Measurements from ENCODE around the gene PEMT. TPM values are rescaled to one million over a fixed set of nuclear protein-coding genes. Genes with fewer than 3 reads are reported as not detected.

PEMT gene
- total and polyA plus RNA-seq, 9 of the 15 experiments (the other 6 are each of a cell fraction or from before 2014, with no cell fraction given) = 1.4 to 36.4 (median 13.6) TPM

DNA sequence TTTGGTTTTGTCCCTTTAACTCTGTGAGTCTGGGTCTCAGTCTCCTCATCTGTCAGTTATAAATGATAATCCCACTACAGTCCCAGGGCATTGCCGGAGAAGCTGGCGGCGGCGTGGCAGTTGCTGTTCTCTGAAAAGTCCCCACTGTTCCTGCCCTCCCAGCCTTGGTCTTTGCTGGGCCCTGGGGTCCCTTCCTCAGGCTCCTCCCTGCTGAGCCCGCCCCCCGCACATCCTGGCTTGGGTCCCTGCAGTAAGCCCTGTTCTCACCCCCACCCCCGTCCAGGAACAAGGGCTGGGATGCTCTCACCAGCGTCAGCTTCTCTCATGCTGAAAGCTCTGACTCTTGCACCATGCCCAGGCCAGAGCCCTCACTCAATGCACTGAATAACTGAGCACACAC is 35.3 kb upstream of the PEMT start:
- Histone ChIP-seq H3K36me3 (ENCODE audit: control insufficient read depth, insufficient read depth, low read length) (no peaks in the 10 kb centered on the region), H3K9me1 (ENCODE audit: control insufficient read depth, insufficient read depth, low read length) (no peaks in the 10 kb centered on the region), H3K27me3 (ENCODE audit: control insufficient read depth in 2 of 2, insufficient read depth in 2 of 2, low read length in 2 of 2) (peaks cover 6 to 15% of the 10 kb centered on the region in 2 experiments; a peak in 4 of 5 replicates), H3K4me3 (no peak overlapping the region), H3K27ac (ENCODE audit: extremely low read depth, low read depth, low read length) (no peak overlapping the region), H4K20me1 (replicated peaks; ENCODE audit: control insufficient read depth, insufficient read depth, low read length) (no peaks in the 10 kb centered on the region), H3K9ac (ENCODE audit: insufficient read depth in 1 of 2, low read depth in 2 of 2, low read length in 2 of 2) (no peak overlapping the region), H3K4me1 (replicated peaks in 1 of 2; ENCODE audit: control insufficient read depth in 2 of 2, insufficient read depth in 2 of 2, low read length in 2 of 2) (no peaks in the 10 kb centered on the region; a peak in 1 of 5 replicates), H3K79me2 (ENCODE audit: control insufficient read depth, insufficient read depth, low read length) (no peaks in the 10 kb centered on the region), H2AFZ (ENCODE audit: low read depth, low read length) (no peak overlapping the region), H3K9me3 (replicated peaks; ENCODE audit: control insufficient read depth, insufficient read depth, low read depth, low read length) (0 out of 2 replicates have a peak, but pooled peaks cover 2% of the 10 kb centered on the region), H3K4me2 (ENCODE audit: insufficient read depth, low read length) (no peak overlapping the region)
- intact Hi-C loops (cut with micrococcal nuclease) = no loop called here
- ChIA-PET POLR2A (no interaction called here), CTCF (ENCODE audit: low intra/inter-chr PET ratio) (no interaction called here)
- ATAC-seq (no peak), FAIRE-seq (no peak), DNase-seq (ENCODE audit: extremely low read depth in 1 of 4, low spot score in 3 of 4) (no peak)
- in situ Hi-C loops (cut with MboI) = loop anchor here (25.0 kb wide), 1 partner anchor 640 kb away; no protein-coding TSS in a partner anchor
- TF ChIP-seq ZNF57 (CRISPR knock-in tag; IDR thresholded peaks at IDR 0.05) = no peak
- TF ChIP-seq, protein P1, sequence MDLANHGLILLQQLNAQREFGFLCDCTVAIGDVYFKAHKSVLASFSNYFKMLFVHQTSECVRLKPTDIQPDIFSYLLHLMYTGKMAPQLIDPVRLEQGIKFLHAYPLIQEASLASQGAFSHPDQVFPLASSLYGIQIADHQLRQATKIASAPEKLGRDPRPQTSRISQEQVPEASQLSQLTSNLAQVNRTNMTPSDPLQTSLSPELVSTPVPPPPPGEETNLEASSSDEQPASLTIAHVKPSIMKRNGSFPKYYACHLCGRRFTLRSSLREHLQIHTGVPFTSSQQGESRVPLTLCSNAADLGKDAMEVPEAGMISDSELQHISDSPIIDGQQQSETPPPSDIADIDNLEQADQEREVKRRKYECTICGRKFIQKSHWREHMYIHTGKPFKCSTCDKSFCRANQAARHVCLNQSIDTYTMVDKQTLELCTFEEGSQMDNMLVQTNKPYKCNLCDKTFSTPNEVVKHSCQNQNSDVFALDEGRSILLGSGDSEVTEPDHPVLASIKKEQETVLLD (IDR thresholded peaks at IDR 0.05) = no peak
- TF ChIP-seq, protein P2, sequence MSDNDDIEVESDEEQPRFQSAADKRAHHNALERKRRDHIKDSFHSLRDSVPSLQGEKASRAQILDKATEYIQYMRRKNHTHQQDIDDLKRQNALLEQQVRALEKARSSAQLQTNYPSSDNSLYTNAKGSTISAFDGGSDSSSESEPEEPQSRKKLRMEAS (CRISPR knock-in tag; IDR thresholded peaks at IDR 0.05) = no peak
- TF ChIP-seq STAT5A (IDR thresholded peaks at IDR 0.05; ENCODE audit: borderline replicate concordance, low read length) = no peak
- TF ChIP-seq ETS2 (tag; IDR thresholded peaks at IDR 0.05; ENCODE audit: borderline replicate concordance, poor library complexity, severe bottlenecking) = no peak
- no peak for TF ChIP-seq ZNF79 (CRISPR knock-in tag; IDR thresholded peaks at IDR 0.05; ENCODE audit: low read depth)
- no peak for TF ChIP-seq PTRF (tag; IDR thresholded peaks at IDR 0.05)
- no peak for TF ChIP-seq ZNF146 (CRISPR knock-in tag; IDR thresholded peaks at IDR 0.05; ENCODE audit: unreplicated experiment)
- no peak for TF ChIP-seq ZNF707 (CRISPR knock-in tag; conservative IDR thresholded peaks at IDR 0.05)
- no peak for TF ChIP-seq MTF1 (CRISPR knock-in tag; IDR thresholded peaks at IDR 0.05; ENCODE audit: borderline replicate concordance)
- no peak for TF ChIP-seq IRF2 (CRISPR knock-in tag; IDR thresholded peaks at IDR 0.05)
- TF ChIP-seq TCF7L2 (IDR thresholded peaks at IDR 0.05; ENCODE audit: low read depth, low read length) = no peak
- TF ChIP-seq ZBTB1 (CRISPR knock-in tag; IDR thresholded peaks at IDR 0.05; ENCODE audit: borderline replicate concordance, low read depth) = no peak
- BruUV-seq (replicated peaks) = no TSS peak
- WGBS (ENCODE audit: insufficient coverage, low coverage, missing lambda C conversion rate) = 40% methylated on average over 8 of the region's 8 CpGs

All from K562 (cell line).